Frontal cortex (tissue), 4 donors: ENCODE results near the gene YPEL5. TPM values are rescaled to one million over a fixed set of nuclear protein-coding genes. Genes with fewer than 3 reads are reported as not detected.

Source experiments
- DNase-seq, 2 donors: peaks; one replicate each; pipeline ENCODE4 v3.0.0; 2012; ENCODE audit warnings: low spot score in 2 of 2
- FAIRE-seq: peaks from 2 replicates; lab custom pipeline; 2012; peaks lifted over from hg19 to GRCh38; lab: Jason Lieb, UNC
- total RNA-seq: library from RNA; depleted of rRNA; stranded (reverse); fragments of >200 nt; gene quantifications from one replicate; pipeline ENCODE4 v1.2.3, GENCODE V29; 2014
- donor health status: control.
- donor health status: control.
- donor health status: control.

YPEL5 gene
- total RNA-seq, 1 donor from 2014 or later, result 133 TPM

GRCh38 chr2:30161929-30162706 is 15.3 kb downstream of the YPEL5 start:
- DNase-seq, result no peak
- FAIRE-seq, result no peak

GRCh38 chr2:30162806-30163205 is 16.0 kb downstream of the YPEL5 start:
- DNase-seq, result no peak
- FAIRE-seq, result no peak

GRCh38 chr2:30164131-30164925 is 17.5 kb downstream of the YPEL5 start:
- DNase-seq (no peak), FAIRE-seq (no peak)

GRCh38 chr2:30165050-30165520 is 18.3 kb downstream of the YPEL5 start:
- DNase-seq, result peak; percentile 38 to 74
- peak; percentile 89 for FAIRE-seq

- FAIRE-seq, result no peak
- no peak for DNase-seq
Observed at GRCh38 chr2:30165617-30166016, 18.8 kb downstream of the YPEL5 start.

- FAIRE-seq, result no peak
- no peak for DNase-seq
Observed at GRCh38 chr2:30172627-30173026, 25.8 kb downstream of the YPEL5 start.

- no peak for DNase-seq
- FAIRE-seq, result no peak
Observed at GRCh38 chr2:30177440-30177839, 30.6 kb downstream of the YPEL5 start.

GRCh38 chr2:30177956-30178355 is 31.1 kb downstream of the YPEL5 start:
- FAIRE-seq, result no peak
- no peak for DNase-seq

- DNase-seq (peak in 1 of 2 donors; percentile 37), FAIRE-seq (no peak)
Observed at GRCh38 chr2:30178618-30179434, 32.0 kb downstream of the YPEL5 start.

GRCh38 chr2:30179536-30179935 is 32.7 kb downstream of the YPEL5 start:
- no peak for FAIRE-seq
- no peak for DNase-seq

GRCh38 chr2:30180226-30180625 is 33.4 kb downstream of the YPEL5 start:
- no peak for DNase-seq
- FAIRE-seq, result no peak

- no peak for FAIRE-seq
- DNase-seq, result no peak
Observed at GRCh38 chr2:30181176-30181575, 34.4 kb downstream of the YPEL5 start.

- no peak for FAIRE-seq
- no peak for DNase-seq
Observed at GRCh38 chr2:30184035-30184434, 37.2 kb downstream of the YPEL5 start.

GRCh38 chr2:30185178-30185577 is 38.4 kb downstream of the YPEL5 start:
- DNase-seq, result no peak
- FAIRE-seq, result no peak

GRCh38 chr2:30188292-30188691 is 41.5 kb downstream of the YPEL5 start:
- DNase-seq (no peak), FAIRE-seq (no peak)

GRCh38 chr2:30190637-30191036 is 43.8 kb downstream of the YPEL5 start:
- no peak for FAIRE-seq
- DNase-seq, result no peak

GRCh38 chr2:30191107-30191506 is 44.3 kb downstream of the YPEL5 start:
- DNase-seq (no peak), FAIRE-seq (no peak)

- FAIRE-seq (no peak), DNase-seq (no peak)
Observed at GRCh38 chr2:30191819-30192271, 45.0 kb downstream of the YPEL5 start.

- DNase-seq (no peak), FAIRE-seq (no peak)
Observed at GRCh38 chr2:30192314-30192713, 45.5 kb downstream of the YPEL5 start.

GRCh38 chr2:30193104-30193681 is 46.4 kb downstream of the YPEL5 start:
- FAIRE-seq (no peak), DNase-seq (no peak)
